ENCODE results near the gene POU2AF1.

Gene POU2AF1

DNA sequence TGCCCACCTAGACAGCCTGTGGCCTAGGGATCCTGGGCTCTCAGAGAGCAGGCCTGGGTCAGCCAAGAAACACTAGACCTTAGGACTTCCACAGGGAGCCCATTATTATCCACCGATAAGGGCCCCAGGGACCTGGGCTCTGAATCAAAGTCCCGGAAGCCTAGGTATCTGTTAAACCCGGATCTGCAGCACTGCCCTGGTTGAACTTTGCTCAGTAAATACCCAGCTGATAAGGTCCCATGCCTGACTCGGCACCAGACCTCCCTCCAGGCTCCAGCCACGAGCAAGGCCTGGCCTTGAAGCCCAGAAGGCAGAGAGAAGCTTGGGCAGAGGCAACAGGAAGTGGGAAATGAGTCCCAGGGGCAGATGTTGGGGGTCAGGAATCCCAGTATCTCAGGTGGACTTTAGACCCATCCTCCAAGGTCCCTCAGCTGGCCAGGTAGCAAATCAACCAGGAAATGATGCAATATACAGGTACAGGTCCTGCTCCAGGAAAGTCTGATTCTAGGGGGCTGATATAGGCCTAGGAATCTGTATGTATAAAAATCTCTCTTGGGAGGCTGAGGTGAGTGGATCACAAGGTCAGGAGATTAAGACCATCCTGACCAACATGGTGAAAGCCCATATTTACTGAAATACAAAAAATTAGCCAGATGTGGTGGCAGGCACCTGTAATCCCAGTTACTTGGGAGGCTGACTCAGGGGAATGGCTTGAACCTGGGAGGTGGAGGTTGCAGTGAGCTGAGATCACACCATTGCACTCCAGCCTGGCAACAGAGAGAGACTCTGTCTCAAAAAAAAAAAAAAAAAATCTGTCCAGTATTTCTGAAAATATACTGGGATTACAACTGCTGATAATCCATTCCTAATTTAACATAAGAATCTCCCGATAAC, 18.7 kb downstream of the POU2AF1 start:
- no peak for DNase-seq

GRCh38 chr11:111359223-111360149, 19.6 kb downstream of the POU2AF1 start:
- DNase-seq = no peak

GRCh38 chr11:111358038-111359001, 20.8 kb downstream of the POU2AF1 start:
- no peak for DNase-seq

DNA sequence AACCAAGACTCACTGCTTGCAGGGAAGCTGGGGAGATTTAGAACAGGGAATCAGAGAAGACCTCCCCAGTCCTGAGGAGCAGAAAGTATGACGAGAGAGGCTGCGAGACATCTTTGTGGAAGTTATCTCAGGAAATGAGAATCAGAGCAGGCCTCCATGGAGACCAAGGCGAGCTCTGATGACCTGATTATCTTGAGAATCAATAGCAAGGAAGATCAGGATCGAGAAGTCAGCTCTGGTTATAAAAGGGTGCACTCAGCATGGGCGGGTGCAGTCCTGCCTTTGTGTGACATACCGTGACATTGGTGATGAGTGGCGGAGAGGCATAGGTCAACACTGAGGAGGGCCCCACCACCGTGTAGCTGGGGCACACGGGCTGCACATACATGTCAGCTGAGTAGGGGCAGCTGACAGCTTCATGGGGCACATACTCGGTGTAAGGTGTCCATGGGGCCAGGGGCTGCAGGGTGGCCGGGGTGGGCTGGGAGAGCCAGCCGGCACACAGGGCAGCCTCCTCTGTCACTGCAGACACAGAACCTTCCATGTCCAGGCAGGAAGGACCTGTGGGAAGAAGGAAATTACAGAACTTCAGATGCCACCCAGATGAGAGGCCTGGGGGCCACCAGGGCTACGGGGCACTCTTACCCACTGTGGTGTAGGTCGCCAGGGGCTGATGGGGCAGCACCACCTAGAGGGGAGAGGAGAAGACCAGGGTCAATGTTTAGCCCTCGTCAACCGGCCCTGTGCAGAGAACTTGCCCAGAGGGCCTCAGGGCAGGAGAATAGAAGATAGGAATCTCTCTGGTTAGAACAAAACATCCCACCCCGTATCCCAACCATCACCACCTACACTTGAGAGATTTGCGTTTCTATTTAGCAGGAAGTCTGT, 21.7 kb downstream of the POU2AF1 start:
- no peak for DNase-seq

DNA sequence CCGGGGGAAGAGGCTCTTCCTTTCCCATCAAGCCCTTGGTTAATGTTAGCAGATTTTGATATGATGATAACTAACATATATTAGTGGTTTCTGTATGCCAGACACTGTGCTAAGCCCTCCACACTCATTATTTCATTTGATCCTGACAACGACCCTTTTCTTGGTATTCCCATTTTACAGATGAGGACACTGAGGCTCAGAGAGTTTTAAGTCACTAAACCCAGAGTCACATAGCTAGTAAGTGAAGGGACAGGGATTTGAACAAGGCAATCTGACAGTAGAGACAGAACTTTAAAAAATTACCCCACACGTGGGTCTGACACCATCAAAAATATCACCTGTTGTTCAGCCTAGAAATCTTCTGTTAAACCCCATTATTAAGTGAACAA, 22.4 kb downstream of the POU2AF1 start:
- DNase-seq = no peak

- DNase-seq = no peak
Observed at GRCh38 chr11:111355956-111356659, 23.0 kb downstream of the POU2AF1 start.

DNA sequence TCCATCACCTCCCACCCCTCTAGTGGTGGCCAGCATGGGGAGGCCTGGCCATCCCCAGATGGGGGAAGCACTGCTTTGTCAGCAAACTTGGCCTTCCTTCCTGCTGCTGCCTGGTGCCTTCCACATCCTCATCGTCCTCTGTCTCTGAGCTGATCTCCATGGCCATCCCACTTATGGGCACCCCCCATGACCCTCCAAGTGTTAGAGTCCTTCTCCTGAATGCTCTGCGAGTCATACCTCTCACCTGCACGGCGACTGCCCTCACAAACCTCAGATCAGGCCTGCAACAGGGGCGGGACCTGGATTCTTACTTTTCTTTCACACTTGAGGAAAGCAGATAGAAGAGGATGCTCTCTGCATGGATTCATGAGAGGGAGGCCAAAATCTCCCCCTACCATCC, 24.0 kb downstream of the POU2AF1 start:
- no peak for DNase-seq

DNA sequence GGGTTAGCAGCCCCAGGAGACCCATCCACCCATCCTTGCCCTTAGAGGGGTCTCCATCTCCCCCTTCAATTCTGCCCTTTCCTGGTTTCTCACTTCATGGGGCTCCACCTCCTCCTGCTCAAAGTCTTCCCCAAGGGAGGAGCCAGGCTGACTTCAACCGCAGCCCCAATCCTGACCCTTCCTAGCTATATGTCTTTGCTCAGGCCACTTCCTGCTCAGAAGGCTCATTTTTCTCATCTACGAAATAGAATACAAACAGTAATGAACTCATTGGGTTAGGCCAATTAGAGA, 24.5 kb downstream of the POU2AF1 start:
- no peak for DNase-seq

GRCh38 chr11:111353776-111354600, 25.1 kb downstream of the POU2AF1 start:
- no peak for DNase-seq

DNA sequence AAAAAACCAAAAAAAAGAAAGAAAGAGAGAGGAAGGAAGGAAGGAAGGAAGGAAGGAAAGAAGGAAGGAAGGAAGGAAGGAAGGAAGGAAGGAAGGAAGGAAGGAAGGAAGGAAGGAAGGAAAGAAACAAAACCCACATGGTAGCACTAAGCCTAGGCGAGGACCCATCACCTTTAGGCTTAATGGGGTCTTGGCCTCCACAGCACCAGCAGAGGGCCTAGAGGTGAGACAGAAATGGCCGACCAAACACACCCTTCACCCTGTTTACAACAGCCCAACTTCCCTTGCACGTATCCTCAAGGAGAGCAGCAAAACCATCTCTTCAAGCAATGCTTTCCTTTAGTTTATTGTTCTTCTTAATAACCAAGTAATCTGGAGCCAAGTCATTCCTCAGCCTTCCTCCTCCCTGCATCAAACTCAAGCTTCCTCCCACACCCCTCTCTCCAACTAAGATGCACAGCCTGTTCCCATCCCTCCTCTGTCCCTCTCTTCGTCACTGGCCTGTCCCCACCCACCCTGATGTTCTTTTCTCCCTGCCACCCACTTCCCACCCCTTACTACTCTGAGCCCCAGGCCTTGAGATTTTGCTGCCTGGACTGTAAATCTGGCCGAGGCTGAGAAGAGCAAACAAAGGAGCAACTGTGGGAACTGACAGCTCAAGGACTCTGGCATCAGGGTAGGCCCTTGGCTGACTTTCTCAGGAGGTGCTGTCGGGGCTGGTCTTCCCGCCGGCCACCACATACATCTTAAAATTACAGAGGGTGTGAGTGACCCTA, 26.0 kb downstream of the POU2AF1 start:
- DNase-seq = no peak

DNA sequence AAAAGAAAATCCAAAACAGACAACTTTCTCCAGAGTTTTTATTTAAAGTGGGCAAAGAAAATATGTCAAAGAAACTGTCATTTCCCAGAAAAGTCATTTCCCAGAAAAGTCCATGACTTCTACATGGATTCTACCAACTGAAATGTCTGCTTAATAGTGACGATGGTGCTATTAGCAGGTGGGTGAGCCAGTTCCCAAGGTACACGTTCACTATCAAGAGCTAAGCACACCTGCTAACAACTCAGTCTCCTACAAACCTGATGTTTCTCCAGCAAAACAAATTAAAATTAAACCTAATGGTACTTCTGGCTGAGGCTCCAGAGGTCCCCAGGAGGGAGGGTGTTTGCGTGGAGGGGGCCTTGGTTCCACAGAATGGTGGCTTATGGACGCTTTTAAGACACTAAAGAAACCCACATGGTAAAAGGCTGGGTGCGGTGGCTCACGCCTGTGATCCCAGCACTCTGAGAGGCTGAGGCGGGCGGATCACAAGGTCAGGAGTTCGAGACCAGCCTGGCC, 26.8 kb downstream of the POU2AF1 start:
- DNase-seq = no peak

- DNase-seq = no peak
Observed at GRCh38 chr11:111351374-111352055, 27.6 kb downstream of the POU2AF1 start.

GRCh38 chr11:111350811-111351210, 28.3 kb downstream of the POU2AF1 start:
- no peak for DNase-seq

GRCh38 chr11:111349191-111349695, 29.8 kb downstream of the POU2AF1 start:
- DNase-seq = no peak

DNA sequence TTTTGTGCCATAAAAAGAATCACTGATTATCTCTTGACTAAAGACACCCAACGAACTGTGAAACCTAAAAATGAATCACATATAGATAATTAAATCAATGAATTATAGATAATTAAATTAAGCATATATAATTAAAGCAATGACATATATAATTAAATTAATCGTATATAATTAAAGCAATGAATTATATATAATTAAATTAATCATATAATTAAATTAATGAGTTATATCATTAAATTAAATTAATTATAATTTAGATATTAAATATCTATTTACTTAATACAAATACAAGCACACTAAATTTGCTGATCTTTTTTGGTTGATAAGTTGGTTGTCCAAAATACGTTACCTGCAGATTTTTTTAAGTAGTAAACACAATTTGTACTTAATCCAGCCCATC, 30.9 kb downstream of the POU2AF1 start:
- no peak for DNase-seq

- DNase-seq = peak; percentile 3
Observed at GRCh38 chr11:111347723-111348115, 31.4 kb downstream of the POU2AF1 start.

- no peak for DNase-seq
Observed at GRCh38 chr11:111347002-111347722, 31.9 kb downstream of the POU2AF1 start.

DNA sequence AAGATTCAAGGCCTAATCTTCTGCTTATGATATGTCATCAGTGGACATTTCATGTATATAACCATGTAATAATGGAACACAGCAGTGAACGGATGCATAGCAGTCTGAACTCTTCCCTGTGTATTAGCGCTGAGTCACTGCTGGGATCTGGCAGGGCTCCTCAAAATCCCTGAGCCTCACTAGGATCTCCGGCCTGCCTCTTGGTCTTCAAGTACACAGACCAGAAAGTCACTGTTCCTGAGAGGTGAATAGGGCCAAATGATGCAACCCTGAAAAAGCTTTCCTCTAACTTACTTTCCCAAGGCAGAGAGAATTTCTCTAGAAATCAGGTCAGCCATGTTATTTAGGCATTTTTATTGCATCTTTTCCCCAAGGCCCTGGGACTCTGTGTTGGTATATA, 35.0 kb downstream of the POU2AF1 start:
- peak; percentile 78 for DNase-seq

All from HCEC 1CT (cell line).